GM18502 (cell line): ENCODE measurements around the gene GPATCH1.
"Not testable (repeated sequence)": the region's sequence is repeated elsewhere in the genome, so short reads cannot be mapped to it uniquely, and the experiment has no call there.

Source experiments
- ATAC-seq: cut with Tn5 transposase; IDR thresholded peaks from one replicate; pipeline ENCODE4 v1.9.1; 2021; ENCODE audit warnings: mild to moderate bottlenecking; ENCODE audit not compliant: unreplicated experiment, poor library complexity

The GPATCH1 gene, protein sequence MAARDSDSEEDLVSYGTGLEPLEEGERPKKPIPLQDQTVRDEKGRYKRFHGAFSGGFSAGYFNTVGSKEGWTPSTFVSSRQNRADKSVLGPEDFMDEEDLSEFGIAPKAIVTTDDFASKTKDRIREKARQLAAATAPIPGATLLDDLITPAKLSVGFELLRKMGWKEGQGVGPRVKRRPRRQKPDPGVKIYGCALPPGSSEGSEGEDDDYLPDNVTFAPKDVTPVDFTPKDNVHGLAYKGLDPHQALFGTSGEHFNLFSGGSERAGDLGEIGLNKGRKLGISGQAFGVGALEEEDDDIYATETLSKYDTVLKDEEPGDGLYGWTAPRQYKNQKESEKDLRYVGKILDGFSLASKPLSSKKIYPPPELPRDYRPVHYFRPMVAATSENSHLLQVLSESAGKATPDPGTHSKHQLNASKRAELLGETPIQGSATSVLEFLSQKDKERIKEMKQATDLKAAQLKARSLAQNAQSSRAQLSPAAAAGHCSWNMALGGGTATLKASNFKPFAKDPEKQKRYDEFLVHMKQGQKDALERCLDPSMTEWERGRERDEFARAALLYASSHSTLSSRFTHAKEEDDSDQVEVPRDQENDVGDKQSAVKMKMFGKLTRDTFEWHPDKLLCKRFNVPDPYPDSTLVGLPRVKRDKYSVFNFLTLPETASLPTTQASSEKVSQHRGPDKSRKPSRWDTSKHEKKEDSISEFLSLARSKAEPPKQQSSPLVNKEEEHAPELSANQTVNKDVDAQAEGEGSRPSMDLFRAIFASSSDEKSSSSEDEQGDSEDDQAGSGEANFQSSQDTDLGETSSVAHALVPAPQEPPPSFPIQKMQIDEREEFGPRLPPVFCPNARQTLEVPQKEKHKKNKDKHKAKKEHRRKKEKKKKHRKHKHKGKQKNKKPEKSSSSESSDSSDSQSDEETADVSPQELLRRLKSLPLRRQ

DNA sequence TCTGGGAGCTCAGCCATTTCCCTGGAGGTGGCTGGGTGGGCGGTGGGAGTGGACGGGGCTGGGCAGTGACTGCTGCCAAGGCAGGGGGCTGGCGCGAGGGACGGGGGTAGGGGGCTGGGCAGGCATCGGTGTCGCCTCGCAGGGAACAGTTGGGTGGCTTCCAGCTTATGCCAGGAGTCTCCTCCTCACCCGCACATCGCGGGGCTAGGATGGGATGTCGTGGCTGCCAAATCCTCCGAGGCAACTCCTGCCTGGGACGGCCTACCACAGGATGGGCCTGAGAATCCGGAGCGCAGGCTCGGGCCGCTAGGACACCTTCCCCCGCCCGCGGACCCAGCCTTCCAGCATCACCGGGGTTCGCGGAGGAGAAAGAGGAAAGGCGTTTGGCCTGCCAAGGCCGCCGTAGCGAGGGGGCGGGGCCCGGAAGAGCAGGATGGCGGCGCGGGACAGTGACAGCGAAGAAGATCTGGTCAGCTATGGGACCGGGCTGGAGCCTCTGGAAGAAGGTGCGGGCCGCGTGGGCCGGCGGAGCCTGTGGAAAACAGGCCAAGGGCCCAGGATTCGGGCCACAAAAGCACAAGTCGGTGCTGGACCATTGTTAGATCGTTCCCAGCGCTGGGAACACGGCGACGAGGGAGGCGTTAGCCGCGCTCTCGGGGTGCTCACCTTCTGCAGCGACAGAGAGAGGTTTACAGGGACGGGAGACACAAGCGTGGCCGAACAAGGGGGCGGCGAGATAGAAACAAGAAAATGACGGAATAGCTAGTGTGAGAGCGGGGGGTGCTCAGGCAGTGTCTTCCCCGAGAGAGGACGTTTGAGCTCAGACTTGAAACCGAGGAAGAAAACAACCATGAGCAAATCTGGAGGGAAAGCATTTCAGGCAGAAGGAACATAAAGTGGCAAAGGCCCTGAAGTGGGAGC, at the start of gene GPATCH1:
Gene GPATCH1, plus strand, starts transcription at position 421 of the 921 bp plus-strand sequence. Its CDS starts 13 bp downstream, at position 434.
- ATAC-seq: peak; percentile 92

DNA sequence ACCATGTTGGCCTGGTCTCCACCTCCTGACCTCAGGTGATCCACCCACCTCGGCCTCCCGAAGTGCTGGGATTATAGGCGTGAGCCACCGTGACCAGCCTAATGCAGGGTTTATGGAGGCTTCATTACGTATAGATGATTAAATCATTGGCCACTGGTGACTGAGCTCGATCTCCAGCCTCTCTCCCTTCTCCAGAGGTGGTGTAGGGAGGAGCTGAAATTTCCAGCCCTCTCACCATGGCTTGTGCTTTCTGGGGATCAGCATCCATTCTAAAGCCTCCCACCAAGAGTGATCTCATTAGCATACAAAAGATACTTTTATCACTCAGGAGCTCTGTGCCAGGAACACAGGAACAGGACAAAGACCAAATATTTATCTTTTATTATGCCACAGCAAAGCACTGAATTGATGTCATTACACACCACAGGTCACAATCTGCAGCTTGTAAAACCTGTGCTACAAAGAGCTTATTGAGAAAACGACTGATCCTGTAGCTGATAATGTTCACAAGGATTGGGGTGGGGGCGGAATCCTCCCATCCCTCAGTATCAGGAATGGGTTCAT, 48.7 kb upstream of the GPATCH1 start:
- no peak for ATAC-seq

DNA sequence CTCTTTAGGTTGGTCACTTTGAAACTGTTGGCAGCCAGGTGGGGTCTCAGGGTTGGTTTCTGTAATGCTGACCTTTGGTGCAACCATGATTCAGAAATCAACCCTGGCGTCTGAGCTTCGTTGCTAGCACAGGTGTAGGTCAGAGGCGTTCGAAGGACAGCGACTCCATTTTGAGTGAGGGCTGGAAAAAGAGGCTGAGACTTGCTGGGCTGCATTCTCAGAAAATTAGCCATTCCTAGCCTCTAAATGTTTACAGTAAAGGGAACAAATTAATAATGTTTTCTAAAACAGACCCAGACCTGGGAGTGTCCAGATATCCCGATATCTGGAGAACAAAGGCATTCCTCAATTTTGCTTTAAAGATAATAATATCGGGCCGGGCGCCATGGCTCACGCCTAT, 45.5 kb upstream of the GPATCH1 start:
- ATAC-seq: no peak

DNA sequence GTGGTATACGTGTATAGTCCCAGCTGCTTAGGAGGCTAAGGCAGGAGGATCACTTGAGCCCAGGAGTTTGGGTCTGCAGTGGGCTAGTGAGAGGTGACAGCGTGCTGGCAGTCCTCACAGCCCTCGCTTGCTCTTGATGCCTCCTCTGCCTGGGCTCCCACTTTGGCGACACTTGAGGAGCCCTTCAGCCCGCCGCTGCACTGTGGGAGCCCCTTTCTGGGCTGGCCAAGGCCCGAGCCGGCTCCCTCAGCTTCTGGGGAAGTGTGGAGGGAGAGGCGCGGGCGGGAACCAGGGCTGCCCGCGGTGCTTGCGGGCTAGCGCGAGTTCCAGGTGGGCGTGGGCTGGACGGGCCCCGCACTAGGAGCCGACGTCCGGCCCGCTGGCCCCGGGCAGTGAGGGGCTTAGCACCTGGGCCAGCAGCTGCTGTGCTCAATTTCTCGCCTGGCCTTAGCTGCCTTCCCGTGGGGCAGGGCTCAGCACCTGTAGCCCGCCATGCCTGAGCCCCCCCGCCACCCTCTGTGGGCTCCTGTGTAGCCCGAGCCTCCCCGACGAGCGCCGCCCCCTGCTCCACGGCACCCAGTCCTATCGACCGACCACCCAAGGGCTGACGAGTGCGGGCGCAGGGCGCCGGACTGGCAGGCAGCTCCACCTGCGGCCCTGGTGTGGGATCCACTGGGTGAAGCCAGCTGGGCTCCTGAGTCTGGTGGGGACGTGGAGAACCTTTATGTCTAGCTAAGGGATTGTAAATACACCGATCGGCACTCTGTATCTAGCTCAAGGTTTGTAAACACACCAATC, 44.4 kb upstream of the GPATCH1 start:
- not testable (repeated sequence) for ATAC-seq

DNA sequence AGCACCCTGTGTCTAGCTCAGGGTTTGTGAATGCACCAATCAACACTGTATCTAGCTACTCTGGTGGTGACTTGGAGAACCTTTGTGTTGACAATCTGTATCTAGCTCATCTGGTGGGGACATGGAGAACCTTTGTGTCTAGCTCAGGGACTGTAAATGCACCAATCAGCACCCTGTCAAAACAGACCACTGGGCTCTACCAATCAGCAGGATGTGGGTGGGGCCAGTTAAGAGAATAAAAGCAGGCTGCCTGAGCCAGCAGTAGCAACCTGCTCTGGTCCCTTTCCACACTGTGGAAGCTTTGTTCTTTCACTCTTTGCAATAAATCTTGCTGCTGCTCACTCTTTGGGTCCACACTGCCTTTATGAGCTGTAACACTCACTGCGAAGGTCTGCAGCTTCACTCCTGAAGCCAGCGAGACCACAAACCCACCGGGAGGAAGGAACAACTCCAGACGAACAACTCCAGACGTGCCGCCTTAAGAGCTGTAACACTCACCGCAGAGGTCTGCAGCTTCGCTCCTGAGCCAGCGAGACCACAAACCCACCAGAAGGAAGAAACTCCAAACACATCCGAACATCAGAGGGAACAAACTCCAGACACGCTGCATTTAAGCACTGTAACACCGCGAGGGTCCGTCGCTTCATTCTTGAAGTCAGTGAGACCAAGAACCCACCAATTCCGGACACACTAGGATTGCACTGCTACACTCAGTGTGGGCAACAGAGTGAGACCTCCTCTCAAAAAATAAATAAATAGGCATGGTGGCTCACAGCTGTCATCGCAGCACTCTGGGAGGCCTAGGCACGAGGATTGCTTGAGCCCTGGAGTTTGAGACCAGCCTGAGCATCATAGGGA, 43.6 kb upstream of the GPATCH1 start:
- ATAC-seq: not testable (repeated sequence)

DNA sequence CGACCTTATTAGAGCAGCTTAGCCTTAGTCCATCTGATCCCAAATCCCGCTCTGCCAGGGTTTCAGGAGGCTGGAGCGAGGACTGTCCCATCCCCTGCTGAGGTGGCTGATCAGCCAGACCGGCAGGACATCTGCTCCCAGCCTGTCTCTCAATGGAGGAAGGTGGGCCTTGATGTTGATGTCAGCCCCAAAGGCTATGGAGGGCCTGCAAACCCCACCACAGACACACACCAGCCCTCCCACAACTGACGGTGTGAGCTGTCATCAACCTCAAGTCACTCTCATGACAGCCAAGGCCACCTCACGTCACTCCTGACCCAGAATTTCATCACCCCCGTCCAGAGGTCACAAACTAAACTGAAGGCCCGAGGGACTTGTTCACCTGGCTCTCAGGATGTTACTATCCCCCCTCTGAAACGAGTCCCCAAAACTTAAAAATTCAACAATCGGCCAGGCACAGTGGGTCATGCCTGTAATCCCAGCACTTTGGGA, 41.8 kb upstream of the GPATCH1 start:
- no peak for ATAC-seq

DNA sequence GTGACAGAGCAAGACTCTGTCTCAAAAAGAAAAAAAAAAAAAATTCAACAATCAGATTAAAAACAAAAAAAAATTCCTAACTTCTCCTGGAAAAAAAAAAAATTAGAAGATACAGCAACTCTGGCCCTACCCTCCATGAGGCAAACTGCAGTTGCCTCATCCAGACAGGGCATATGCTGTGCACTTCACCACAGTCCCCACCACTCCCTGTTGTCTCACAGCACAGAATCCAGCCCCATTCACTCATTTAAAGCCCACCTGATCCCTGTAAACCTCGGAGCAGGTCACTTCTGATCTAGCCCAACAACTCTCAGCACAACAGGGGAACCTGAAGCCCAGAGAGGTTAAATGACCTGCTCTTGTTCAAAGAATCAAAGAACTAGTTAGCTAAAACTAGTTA, 41.2 kb upstream of the GPATCH1 start:
- ATAC-seq: no peak

DNA sequence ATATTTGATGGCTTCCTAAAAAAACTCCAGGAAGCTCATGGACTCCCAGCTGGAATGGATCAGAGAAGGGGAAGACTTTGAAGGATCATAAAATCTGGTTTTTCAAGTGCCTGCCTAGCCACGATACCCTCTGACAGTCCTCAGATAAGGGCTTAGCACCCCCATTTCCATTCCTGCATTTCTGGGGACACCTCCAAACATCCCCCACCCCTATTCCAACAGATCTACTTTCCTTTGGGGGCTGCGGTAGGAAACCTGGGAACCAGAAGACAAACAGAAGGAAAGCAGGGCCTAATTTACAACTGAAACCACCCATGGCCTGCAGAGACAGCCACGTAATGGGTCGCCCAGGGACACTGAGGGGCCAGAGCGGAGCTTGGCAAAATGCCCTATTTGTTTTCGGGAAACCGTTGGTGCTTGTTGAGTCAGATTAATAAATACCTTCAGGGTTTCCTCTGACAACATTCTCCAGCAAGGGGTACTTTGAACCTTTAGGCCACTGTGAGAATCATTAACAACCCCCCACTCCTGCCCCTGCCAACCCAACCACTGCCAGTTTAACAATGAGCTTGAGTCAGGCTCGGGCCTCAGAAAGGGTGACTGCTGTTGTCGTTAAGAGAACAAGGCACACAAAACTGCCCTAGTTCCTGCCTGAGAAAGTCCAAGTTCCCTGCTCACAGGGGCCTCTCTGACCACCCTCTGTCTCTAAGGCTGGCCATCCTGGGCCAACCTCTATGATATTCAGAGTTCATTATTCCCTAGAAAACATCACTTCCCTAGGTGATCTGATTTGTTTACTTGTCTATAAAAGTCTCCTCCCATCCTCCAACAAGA, 39.8 kb upstream of the GPATCH1 start:
- ATAC-seq: no peak

DNA sequence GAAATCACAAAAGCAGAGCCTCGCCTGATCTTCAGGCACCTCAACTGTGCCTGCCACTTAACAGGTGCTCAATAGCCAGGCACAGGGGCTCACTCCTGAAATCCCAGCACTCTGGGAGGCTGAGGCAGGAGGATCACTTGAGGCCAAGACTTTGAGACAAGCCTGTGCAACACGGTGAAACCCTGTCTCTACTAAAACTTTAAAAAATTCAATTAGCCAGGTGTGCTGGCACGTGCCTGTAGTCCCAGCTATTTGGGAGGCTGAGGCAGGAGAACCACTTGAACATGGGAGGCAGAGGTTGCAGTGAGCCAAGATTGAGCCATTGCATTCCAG, 39.2 kb upstream of the GPATCH1 start:
- ATAC-seq: not testable (repeated sequence)

DNA sequence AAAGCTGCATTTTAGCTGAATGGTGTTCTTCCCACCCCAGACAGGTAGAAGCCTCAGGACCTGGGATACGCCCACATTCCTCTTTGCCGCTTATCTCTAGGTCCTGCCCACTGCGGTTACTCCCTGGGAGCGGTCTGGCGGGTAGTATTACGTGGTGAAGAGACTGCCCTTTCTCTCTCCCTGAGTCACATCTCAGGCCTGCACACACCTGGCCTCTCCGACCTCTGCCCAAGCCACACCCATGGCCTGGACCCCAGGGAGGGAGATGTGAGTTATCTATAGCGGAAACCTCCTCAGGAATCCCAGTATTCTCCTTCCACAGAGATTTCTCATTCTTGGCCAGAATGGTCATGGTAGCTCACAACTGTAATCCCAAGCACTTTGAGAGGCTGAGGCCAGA, 33.6 kb upstream of the GPATCH1 start:
- no peak for ATAC-seq

DNA sequence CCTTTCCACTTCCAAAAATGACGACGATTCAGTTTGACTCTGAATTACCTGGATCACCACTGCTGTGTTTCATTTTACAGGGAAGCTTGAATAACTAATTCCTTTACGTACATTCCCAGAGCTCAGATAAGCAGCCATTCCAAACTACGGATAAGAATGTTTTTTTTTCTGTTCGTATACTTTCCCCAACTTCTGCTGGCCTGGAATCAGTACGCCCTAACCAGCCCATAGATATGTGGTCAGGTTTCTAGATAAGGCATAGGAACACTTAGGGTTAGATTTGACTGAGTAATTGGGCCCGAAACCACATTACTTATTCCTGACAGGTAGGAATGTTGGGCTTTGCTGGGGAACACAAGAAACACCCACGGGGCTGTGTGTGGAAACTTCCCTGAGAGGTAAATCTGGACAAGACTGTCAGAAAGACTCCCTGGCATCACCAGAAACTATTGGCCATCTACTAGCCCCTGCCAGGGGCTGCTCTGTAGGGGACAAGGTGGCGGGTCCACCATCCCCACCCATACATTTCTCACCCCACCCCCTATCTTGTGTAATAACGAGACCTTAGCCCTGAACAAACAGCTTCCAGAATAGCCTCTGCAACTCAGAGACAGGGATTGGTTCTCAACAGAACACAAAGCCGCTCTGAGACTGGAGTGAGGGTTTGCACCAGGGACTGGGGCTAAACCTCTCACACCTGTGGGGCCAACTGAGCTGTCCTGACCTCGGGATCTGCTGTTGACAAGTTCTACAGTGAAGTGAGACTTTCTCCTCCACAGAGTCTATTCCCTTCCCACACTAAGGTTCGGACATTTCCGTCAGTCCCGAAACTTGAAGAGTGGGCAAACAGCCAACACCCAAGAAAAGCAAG, 31.9 kb upstream of the GPATCH1 start:
- ATAC-seq: no peak

DNA sequence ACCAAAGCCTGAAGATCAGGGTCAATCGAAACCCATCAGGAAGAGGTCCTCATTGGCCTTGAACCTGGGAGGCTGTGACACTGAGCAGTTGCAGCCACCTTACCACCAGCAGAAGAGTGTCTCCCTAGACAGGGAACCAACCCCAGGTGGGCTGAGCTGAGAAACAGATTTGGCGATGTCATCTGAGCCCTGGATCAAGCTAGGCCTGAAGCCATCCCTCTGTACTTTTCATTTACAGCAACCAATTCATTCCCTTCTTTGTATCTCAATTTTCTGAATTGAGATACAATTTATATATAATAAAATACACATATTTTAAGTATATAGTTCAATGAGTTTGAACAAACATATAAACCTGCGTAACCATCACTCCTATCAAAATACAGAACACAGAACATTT, 30.9 kb upstream of the GPATCH1 start:
- ATAC-seq: no peak

DNA sequence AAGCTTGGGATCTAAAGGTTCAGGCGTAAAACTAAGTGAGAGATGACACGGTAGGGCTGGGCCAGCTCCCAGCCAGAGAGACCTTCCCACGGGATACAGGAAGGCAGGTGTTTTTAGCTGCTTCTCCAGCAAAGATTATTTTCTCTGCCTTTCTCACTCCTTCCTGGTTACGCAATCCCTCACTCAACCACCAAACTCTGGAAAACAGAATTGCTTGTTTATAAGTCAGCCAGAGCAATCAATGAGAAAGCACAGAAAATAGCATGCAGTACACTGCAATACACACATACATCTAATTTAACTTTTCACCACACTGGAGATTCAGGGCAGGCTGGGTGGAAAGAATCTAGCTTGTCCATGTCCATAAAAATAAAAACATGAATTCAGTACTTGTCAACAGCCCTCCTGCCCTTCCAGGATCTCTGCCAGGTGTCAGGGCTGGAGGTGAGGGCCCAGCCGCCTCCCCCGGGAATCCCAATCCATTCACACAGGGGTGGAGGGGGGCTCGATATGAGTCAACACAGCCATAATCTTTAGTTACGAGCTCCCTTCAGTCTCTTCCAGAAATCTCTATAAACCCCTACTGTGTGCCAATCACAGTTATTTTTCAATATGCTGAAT, 28.5 kb upstream of the GPATCH1 start:
- ATAC-seq: no peak

DNA sequence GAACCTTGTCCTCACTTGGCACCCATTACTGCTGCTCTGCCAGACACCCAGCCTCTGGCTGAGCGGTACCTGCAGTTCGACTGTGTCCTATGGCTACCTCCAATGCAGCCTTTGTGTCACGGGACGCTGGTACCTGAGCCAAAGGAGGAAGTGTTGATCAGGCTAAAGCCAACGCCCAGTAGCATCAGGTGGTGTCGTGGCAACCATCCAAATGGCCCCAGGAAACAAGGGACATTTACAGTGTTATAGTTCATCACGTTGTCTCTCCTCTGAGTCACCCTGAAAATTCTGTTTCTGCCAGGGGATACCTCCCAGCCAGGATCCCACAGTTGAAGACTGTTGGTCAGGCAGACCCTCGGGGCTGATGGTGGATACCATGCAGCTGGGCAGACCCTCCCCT, 26.4 kb upstream of the GPATCH1 start:
- no peak for ATAC-seq

DNA sequence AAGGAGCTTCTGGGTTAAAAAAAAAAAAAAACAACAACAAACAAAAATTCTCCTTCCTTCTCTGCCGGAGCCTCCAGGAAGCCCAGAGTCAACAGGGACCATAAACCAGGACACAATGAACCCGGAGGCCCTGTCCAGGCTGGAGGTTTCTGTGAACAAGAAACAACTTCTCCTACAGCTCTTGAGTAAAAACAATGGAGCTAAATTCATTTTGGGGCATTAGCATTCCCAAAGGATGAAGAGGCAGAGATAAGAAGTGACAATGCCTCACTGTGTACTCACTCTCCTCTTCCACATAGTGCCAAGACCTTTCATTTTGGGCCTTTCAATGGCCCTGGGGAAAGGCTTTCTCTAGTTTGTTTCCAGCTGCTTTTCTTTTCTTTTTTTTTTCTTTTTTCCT, 25.3 kb upstream of the GPATCH1 start:
- ATAC-seq: no peak

DNA sequence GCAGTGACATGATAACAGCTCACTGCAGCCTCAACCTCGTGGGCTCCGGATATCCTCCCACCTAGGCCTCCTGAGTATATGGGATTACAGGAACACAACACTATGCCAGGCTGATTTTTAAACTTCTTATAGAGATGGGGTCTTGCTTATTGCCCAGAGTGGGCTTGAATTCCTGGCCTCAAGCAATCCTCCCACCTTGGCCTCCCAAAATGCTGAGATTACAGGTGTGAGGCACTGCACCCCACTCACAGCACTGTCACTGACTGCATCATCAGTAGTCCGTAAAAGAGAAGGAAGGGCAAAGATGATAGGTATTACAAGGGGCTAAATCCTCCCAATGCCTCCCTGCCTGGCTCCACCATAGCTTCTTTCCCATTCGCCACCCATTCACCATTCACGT, 20.4 kb upstream of the GPATCH1 start:
- ATAC-seq: no peak
